Coronary artery (tissue), 2 donors: ENCODE results near the gene FCGR2B.
"Not testable (repeated sequence)": the region's sequence is repeated elsewhere in the genome, so short reads cannot be mapped to it uniquely, and the experiment has no call there.

Experiments
- DNase-seq: peaks from one replicate; pipeline ENCODE4 v3.0.0-alpha.2; 2017; ENCODE audit warnings: low spot score
- H3K27ac ChIP-seq, 2 donors: fragments of 200-600 bp; sonication (generic); one replicate each; pipeline ENCODE4 v1.5.1; 2016 to 2019
- H3K4me3 ChIP-seq: fragments of 200-600 bp; sonication (generic); 2 replicates; pipeline ENCODE4 v1.5.1; 2016; ENCODE audit warnings: mild to moderate bottlenecking, moderate library complexity

FCGR2B gene

GRCh38 chr1:161642697-161643096 is 20.2 kb upstream of the FCGR2B start:
- H3K4me3 ChIP-seq, H3K27ac ChIP-seq, DNase-seq: not testable (repeated sequence)

GRCh38 chr1:161643481-161644208 is 19.3 kb upstream of the FCGR2B start:
- peak overlapping the region in 1 of 2 donors; percentile 16 for H3K27ac ChIP-seq
- DNase-seq, H3K4me3 ChIP-seq: not testable (repeated sequence)

GRCh38 chr1:161644855-161645254 is 18.1 kb upstream of the FCGR2B start:
- H3K4me3 ChIP-seq, H3K27ac ChIP-seq, DNase-seq: not testable (repeated sequence)

- not testable (repeated sequence) for DNase-seq, H3K27ac ChIP-seq, H3K4me3 ChIP-seq
Measured at GRCh38 chr1:161647507-161648360, 15.2 kb upstream of the FCGR2B start.

GRCh38 chr1:161653541-161653940 is 9.4 kb upstream of the FCGR2B start:
- DNase-seq, H3K27ac ChIP-seq, H3K4me3 ChIP-seq: not testable (repeated sequence)

GRCh38 chr1:161653971-161654370 is 9.0 kb upstream of the FCGR2B start:
- not testable (repeated sequence) for H3K4me3 ChIP-seq, DNase-seq, H3K27ac ChIP-seq

- H3K27ac ChIP-seq, H3K4me3 ChIP-seq, DNase-seq: not testable (repeated sequence)
Measured at GRCh38 chr1:161658524-161658923, 4.4 kb upstream of the FCGR2B start.

- H3K4me3 ChIP-seq, DNase-seq, H3K27ac ChIP-seq: not testable (repeated sequence)
Measured at GRCh38 chr1:161661660-161662311, 1.2 kb upstream of the FCGR2B start.

GRCh38 chr1:161663569-161663968 is 626 bp downstream of the FCGR2B start:
- not testable (repeated sequence) for H3K27ac ChIP-seq, H3K4me3 ChIP-seq, DNase-seq

GRCh38 chr1:161664689-161665088 is 1.7 kb downstream of the FCGR2B start:
- H3K27ac ChIP-seq, DNase-seq, H3K4me3 ChIP-seq: not testable (repeated sequence)

- not testable (repeated sequence) for H3K27ac ChIP-seq, H3K4me3 ChIP-seq, DNase-seq
Measured at GRCh38 chr1:161671045-161672020, 8.4 kb downstream of the FCGR2B start.

- not testable (repeated sequence) for H3K4me3 ChIP-seq, H3K27ac ChIP-seq, DNase-seq
Measured at GRCh38 chr1:161673437-161673836, 10.5 kb downstream of the FCGR2B start.

- H3K27ac ChIP-seq, H3K4me3 ChIP-seq, DNase-seq: not testable (repeated sequence)
Measured at GRCh38 chr1:161674447-161674846, 11.5 kb downstream of the FCGR2B start.

GRCh38 chr1:161674908-161675307 is 12.0 kb downstream of the FCGR2B start:
- not testable (repeated sequence) for DNase-seq, H3K4me3 ChIP-seq, H3K27ac ChIP-seq
